Stimulated activated CD4-positive, alpha-beta T cell treated with anti-CD3 and anti-CD28 coated beads, Interleukin-1b, Interleukin-23, amount 100 ng/mL, for 48 hours (primary cell): ENCODE data around the gene BID.

Experiments
- DNase-seq: peaks from one replicate; pipeline ENCODE4 v3.0.0-alpha.2; 2020

Gene BID

DNA sequence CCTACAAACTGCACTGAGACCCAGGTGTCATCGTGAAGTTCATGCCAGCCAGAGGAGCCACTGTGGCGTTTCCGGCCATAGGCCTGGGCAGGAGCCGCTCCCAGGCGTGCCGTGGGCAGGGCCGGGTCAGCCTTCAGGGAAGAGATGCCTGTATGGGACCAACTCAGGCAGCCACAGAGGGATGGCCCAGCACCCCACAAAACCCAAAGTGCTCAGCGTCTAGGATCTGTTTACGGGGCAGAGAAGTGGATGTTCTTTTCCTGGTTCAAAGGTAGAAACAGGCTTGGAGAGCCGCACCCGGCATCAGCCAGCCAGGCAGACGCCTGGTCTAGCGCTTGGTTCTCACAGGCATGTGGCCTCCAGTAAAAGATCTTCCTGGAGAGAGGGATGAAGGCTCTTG, 8.4 kb upstream of the BID start:
- DNase-seq: no peak

GRCh38 chr22:17782158-17782557, 7.9 kb upstream of the BID start:
- DNase-seq: no peak

GRCh38 chr22:17781319-17782031, 7.2 kb upstream of the BID start:
- peak; percentile 51 for DNase-seq

DNA sequence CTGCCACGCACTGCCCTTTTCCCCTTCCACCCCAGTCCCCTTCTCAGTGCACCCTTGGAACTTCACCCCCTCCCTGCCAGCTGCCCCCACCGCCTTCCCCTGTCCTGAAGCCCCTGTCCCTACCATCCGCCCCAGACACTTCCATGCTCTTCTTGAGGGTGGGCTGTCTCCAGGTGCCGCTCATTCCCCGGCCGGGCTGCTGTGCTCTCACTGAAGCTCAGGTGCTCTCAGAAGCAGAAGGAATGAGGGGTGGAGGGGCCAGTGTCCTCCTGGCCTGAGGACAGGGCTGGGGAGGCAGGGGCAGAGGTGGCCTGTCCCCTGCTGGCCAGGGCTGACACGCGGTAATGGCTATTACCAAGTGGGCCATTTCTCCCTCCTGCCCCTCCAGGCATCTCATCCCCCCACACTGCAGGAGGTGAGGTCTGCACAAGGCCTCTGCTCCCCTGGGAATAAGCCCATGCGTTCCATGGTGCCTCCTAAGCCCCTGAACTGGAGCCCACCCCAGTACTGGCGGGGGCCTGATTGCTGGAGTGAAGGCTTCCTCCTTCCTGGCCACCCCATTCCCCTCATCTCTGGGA, 6.6 kb upstream of the BID start:
- DNase-seq: no peak

DNA sequence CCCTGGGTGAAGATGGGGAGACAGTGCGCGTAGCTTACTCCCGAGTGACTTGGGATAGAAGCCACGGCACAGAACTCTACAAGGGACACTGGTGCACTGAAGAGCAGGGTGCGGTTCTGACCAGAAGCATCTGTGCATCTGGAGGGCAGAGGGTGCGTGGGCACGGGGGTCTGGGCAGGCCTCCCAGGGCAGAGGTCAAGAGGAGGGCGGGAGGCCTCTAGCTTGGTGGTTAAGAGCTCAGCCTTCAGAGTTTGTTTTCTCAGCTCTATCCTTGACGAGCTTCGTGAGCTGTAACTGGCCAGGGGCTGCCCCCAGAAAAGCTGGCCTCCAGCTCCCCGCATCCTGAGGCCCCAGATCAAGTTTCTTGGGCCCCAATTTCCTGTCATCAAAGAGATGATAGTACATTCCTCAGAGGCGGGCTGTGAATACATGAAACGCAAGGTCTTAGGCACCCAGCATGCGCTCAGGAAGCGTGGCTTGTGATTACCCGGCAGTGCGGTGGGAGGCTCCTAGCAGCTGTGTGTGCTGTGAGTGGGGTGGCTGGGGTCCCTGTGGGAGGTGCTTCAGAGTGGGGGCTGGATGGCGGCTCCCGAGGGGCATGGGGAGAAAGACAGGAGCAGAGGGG, 6.0 kb upstream of the BID start:
- no peak for DNase-seq

DNA sequence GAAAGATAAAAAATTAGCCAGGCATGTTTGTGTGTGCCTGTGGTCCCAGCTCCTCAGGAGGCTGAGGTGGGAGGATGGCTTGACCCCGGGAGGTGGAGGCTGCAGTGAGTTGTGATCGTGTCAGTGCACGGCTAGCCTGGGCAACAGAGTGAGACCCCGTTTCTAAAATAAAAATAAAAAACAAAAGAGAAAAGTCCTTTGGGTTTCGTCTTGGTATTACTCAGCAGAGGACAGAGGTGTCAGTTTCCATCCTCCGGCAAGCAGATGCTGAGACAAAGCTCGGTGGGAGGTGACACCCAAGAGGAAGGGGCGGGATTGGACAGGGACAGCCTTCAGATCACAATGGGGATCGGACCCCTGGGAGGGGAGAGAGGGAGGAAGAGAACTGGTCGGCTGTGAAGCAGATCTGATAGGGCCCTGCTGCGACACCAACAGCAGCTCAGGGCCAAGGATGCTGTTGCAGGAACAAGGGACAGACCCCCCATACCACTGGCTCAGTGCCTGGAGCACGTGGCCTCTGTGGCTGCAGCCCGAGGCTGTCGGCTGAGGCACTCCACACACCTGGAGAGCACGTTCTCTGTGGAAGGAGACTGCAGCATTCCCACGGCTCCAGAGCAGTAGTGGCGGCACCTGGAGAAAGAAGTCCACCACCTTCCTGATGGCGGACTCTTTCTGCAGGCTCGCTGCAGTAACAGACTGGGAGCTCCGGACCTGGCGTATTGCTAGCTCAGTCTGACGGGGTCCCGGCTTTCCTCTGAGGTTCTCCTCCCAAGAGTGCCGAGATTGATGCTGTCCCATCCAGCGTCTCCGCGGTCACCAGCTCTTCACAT, 5.2 kb upstream of the BID start:
- no peak for DNase-seq

GRCh38 chr22:17778412-17778976, 4.2 kb upstream of the BID start:
- no peak for DNase-seq

DNA sequence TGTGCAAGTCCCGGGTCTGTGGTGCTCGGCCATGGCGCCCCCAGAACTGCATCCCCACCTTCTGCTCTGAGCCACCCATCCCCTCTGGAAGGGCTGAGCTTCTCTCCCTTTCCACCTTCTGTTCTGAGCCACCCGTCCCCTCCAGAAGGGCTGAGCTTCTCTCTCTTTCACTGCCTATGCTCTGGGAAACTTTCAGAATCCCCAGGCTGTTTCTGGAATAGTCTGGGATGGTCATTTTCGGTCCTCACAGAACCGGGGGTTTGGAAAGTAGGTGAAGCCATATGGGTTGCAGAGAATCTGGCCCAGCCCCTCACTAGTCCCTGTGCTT, 3.4 kb upstream of the BID start:
- DNase-seq: no peak

- peak; percentile 71 for DNase-seq
These were observed 2.9 kb upstream of the BID start for GRCh38 chr22:17777005-17777716.

DNA sequence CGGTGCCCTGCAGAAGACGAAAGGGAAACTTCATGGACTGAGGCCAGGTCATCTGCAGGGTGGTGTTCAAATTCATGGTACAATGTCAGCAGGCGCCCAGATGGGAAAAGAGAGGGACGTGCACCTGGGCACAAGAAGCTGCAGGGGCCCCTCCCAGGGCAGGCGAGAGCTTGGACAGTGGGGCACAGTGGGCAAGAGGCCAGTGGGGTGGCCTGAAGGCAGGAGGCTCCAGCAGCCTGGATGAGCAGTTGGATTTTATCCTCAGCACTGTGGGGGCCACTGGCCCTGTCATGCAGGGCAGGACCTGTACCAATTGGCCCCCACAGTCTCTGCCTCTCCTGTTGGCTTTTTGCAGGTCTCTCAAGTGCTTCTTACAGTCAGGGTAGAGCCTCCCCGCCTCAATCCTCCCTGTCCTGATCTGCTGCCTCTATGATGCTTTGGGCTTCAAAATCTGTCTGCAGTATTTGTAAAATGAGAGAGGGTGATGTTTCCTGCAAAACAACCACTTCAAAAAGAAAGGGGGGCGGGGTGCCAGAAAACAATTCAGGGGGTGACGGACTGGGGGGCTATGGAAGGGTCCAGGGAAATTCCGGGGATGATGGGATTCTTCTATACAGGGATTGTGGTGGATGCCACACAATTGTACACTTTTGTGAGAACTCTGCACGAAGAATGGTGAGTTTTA, 1.7 kb upstream of the BID start:
- DNase-seq: no peak

GRCh38 chr22:17774926-17775685, 837 bp upstream of the BID start:
- no peak for DNase-seq

- peak; percentile 59 for DNase-seq
These were observed 563 bp downstream of the BID start for GRCh38 chr22:17773606-17774205.

DNA sequence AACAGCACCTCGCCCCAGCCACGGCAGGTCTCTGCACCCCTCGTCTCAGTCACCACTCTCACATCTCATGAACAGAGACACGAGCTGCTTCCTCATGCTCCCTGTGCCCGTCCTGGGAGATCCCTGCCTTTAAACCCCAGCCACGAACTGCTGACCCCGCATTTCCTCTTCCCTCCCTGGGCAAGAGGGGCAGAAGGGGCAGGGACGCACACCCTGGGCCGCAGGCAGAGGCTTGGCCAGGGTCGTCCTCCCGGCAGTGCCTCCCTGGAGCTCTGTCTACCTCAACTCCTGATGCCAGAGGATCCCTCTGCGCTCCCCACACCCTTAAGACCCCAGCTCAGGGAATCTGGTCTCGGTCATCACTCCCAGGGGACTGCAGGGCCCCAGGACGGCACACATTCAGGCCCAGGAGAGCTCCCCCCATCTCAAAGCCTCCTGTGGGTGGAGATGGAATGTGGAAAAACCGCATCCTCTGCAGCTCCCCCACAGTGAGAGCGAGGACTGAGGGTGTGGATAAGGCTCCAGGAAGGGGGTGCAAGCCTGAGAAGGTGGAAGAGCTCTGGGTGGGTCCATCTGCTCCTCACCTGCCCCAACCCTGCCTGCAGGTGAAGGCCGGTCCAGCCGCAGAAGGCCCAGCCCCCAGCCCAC, 1.2 kb downstream of the BID start:
- DNase-seq: no peak

- no peak for DNase-seq
These were observed 1.9 kb downstream of the BID start for GRCh38 chr22:17772249-17772957.

DNA sequence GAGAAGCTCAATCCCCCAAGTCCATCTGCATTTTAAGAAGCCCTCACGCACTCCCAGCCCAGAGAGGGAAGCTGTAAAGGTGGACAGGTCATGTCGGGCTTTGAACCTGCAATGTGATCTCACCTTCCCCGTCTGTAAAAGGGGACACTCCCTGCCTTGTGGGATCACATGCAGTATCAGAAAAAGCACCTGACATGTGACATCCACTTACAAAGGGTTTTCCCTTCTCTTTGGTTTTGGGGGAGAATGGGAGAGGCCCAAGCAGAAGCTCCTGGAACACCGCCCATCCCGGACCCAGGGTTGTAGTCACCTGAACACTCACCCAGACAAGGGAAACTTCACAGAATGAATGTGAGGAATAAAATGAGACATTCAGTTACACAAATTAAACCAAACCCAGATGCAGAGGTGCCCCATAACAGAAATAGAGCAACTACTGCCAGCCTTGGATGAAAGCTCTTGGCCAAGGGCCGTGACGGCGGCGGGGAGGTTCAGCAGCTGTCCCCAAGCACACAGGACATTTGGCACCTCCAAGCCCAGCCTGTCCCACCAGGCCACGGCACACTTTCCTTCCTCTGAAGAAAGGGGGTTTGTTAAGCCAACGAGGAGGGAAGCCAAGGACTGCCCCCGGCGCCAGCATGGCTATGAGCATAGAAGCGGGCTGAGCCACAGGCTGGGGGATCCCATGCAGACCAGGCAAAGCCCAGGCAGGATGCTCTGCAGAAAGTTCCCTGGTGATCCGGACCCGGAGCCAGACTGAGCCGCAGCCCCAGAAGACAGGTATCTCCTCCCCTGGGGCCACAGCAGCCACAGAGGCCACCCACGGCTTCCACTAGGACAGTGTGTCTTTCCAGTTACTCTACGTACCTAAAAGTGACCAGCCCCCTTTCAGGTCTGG, 3.8 kb downstream of the BID start:
- DNase-seq: no peak

GRCh38 chr22:17769716-17770082, 4.6 kb downstream of the BID start:
- no peak for DNase-seq

GRCh38 chr22:17769013-17769715, 5.1 kb downstream of the BID start:
- DNase-seq: no peak
